Keratinocyte (primary cell): ENCODE results near the gene SPRN.

Source experiments
- EZH2 ChIP-seq: IDR thresholded peaks from one replicate; pipeline ENCODE4 v1.6.1; 2012; ENCODE audit warnings: inconsistent platforms, mild to moderate bottlenecking, low read length, moderate library complexity
- TF ChIP-seq, protein P1 (sequence below), 3 experiments: IDR thresholded peaks in 1 of 3; conservative IDR thresholded peaks in 1 of 3; optimal IDR thresholded peaks in 1 of 3; 2 replicates in 2 of 3; 3 replicates in 1 of 3; pipeline versions ENCODE3 to v1.5.1; 2011; ENCODE audit warnings: low read length in 3 of 3, mild to moderate bottlenecking in 3 of 3, moderate library complexity in 2 of 3, control low read depth in 1 of 3, inconsistent platforms in 1 of 3; ENCODE audit not compliant: insufficient read depth in 2 of 3; ENCODE audit errors: extremely low read depth in 1 of 3

- TF ChIP-seq, protein P1, sequence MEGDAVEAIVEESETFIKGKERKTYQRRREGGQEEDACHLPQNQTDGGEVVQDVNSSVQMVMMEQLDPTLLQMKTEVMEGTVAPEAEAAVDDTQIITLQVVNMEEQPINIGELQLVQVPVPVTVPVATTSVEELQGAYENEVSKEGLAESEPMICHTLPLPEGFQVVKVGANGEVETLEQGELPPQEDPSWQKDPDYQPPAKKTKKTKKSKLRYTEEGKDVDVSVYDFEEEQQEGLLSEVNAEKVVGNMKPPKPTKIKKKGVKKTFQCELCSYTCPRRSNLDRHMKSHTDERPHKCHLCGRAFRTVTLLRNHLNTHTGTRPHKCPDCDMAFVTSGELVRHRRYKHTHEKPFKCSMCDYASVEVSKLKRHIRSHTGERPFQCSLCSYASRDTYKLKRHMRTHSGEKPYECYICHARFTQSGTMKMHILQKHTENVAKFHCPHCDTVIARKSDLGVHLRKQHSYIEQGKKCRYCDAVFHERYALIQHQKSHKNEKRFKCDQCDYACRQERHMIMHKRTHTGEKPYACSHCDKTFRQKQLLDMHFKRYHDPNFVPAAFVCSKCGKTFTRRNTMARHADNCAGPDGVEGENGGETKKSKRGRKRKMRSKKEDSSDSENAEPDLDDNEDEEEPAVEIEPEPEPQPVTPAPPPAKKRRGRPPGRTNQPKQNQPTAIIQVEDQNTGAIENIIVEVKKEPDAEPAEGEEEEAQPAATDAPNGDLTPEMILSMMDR (optimal IDR thresholded peaks at IDR 0.05 in 1 of 3, IDR thresholded peaks at IDR 0.05 in 1 of 3, conservative IDR thresholded peaks at IDR 0.05 in 1 of 3; ENCODE audit: extremely low read depth in 1 of 3, insufficient read depth in 2 of 3, low read length in 3 of 3): no peak
- TF ChIP-seq EZH2: no peak
Measured at GRCh38 chr10:133462512-133463305, 38.3 kb upstream of the SPRN start.
